Measurements from ENCODE around the gene NNT.
A peak's percentile ranks its signal among the peaks of the same experiment; 100 is the strongest.
"Not testable (repeated sequence)": the region's sequence is repeated elsewhere in the genome, so short reads cannot be mapped to it uniquely, and the experiment has no call there.

The NNT gene

DNA sequence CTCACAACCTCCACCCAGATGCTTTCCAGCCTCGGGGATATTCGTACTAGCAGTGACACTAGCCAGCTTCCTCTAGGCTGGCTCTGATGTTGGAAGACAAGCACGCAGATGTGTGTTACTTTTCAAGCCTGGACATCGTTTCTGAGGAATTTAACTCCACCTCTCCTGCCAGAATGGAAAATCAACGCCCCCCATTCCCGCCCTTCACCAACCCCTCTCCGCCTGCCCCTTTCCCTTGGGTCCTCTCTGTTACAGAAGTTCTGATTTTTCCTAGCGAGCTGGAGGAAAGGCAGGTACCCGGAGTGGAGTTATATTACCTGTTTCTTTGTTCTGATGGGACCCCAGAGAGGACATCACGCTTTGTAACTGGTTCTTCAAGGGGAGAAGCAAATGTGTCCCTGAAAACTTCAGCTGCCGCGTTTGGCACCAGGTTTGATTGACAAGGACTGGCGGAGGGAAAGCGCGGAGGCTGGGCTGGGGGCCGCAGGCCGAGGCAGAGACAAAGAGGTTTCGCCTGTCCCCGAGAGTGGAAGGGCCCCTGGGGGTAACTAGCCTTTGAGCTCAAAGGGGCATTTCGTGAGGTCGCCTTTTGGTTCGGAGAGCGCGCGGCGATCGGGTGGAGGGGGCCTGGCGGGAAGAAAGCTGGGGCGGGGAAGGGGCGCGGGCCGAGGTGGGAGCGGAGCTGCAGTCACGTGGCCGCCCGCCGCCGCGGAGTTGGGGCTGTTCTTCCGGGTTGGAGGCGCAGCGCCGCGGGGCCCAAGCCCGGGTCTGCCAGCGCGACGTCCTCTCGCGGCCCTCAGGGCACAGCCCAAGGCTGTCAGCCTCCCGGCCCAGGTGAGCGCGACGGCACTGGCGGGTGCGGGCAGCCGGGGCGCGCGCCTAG, at the start of gene NNT:
Gene NNT (plus strand): TSS at position 720 of the 883 bp plus-strand sequence. CDS start 6,016 bp downstream, outside the sequence.
- DNase-seq: peak; percentile 4

GRCh38 chr5:43553381-43553780, 49.6 kb upstream of the NNT start:
- no peak for DNase-seq

GRCh38 chr5:43554497-43554896, 48.5 kb upstream of the NNT start:
- no peak for DNase-seq

DNA sequence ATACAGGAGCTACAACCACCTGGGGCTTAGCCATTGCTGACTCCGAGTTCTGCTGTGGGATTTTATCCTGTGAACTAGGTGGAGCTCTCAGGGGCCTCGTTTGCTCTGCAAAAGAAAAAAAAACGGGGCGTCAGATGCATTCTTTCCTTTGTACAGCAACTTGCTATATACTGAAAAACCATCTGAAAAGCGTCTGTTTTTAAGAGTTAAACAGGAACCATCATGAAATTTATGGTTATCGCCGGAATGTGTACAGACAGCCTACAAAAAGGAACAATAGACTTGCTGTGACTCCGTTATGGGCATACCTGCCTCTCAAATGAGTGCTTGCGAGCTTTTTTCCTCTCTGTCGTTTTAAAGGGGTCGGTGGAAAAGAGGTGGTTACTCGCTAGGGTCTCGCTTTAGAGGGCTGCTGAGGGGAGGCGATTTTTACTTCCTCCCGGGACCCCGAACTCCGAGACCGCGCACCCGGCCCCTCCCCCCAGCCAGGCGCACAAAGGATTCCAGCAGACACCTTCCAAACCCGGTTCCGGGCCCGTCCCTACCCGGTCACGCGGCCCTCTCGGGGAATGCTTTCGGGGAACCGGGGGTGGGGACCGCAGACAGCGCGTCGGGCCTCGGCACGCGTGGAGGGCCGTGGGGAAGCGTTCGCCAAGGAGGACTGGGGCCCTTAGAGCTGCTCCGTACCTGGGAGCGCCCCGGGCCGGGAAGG, 46.9 kb upstream of the NNT start:
- no peak for DNase-seq

- not testable (repeated sequence) for DNase-seq
These were observed 46.4 kb upstream of the NNT start for GRCh38 chr5:43556607-43556856.

DNA sequence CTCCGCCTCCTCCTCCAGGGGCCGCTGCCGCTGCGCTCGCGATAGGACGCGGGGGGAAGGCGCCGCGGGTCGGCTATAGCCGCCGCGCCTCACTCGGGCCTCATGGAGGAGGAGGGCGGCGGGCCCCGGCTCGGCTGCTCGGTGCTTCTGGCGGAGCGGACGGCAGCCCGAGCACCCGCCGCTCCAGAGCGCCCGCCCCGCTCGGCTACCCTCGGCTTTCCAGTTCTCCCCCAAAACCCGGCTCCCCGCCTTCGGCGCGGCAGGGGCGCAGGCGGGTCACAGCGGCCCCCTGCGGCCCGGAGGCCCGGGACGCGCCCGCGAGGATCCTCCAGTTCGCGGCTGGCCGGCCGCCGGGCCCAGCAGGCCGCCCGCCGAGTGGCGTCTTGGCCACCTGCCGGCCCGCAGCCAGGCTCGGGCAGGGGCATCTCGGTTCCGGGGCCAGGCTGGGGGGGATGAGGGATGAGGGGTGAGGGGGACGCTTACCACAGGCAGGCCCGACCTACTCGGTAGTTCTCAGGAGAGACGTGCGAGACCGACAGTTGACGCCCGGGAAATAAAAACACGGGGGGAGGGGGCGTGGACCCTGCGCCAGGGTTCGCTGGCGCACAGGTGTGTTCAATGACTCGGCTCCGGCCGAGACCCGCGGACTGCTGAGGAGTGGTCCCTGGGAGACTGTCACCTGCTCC, 46.0 kb upstream of the NNT start, which contains the start of gene PAIP1:
Gene PAIP1 (minus strand): TSS at position 221 of the 686 bp plus-strand sequence. CDS start 231 bp downstream, outside the sequence.
- no peak for DNase-seq

DNA sequence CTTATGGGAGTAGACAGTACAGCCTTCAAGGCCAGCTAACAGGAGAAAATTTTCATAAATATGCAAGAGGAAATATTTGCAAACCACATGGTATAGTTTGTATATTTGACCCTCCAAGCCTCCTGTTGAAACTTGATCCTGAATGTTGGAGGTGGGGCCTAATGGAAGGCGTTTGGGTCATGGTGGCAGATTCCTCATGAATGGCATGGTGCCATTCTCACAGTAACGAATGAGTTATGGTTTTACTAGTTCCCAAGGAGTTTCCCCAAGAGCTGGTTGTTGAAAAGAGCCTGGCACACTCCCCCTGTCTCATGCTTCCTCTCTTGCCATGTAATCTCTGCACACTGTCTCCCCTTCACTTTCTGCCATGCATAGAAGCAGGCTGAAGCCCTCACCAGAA, 42.9 kb upstream of the NNT start:
- DNase-seq: no peak

- no peak for DNase-seq
These were observed 41.6 kb upstream of the NNT start for GRCh38 chr5:43561356-43561755.

GRCh38 chr5:43563321-43563720, 39.7 kb upstream of the NNT start:
- DNase-seq: no peak

DNA sequence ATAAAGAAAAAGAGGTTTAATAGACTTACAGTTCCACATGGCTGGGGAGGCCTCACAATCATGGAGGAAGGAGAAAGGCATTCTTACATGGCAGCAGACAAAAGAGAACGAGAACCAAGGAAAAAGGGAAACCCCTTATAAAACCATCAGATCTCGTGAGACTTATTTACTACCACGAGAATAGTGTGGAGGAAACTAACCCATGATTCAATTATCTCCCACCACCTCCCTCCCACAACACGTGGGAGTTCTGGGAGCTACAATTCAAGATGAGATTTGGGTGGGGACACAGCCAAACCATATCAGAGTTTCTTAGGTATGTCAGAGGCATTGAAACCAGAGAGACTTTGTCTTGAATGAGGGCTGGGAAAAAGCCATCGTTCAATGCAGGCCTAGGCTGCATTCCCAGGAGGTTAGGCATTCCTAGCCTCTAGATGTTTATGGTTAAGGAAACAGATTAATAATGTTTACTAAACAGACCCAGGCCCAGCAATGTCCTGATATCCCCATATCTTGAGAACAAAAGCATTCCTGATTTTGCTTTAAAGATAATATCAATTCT, 38.6 kb upstream of the NNT start:
- no peak for DNase-seq

DNA sequence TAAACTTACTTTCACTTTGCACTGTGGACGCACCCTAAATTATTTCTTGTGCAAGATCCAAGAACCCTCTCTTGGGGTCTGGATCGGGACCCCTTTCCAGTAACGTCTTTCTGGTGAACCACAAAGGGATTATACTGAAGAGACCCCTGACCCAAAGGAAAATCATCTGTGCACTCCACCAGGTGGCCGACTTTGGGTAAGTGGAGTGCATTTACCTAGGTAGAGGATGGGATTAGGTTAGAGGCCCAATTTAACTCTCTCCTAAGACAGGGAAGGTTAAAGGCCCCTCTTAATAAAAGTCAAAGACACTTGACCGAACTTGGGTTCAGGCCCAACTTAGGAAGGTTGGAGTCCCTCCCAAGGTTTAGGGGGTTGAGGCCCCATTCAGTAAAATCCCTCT, 37.9 kb upstream of the NNT start:
- DNase-seq: no peak

GRCh38 chr5:43567967-43568366, 35.0 kb upstream of the NNT start:
- no peak for DNase-seq

- DNase-seq: no peak
These were observed 33.7 kb upstream of the NNT start for GRCh38 chr5:43569236-43569746.

- DNase-seq: no peak
These were observed 32.4 kb upstream of the NNT start for GRCh38 chr5:43570450-43571158.

DNA sequence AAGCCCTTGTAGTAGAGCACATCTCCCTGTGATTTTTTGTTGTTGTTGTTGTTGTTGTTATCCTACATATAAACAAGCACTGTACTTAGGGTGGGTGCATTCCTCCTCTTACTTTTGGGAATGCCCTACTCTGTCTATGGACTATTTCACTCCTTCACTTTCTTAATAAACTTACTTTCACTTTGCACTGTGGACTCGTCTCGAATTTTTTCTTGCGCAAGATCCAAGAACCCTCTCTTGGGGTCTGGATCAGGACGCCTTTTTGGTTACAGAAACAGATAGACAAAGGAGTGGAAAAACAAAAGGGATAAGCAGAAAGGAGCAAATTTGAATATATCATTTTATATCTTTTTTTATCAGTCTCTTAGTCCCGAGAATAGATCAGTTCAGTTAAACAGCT, 31.7 kb upstream of the NNT start:
- DNase-seq: no peak

DNA sequence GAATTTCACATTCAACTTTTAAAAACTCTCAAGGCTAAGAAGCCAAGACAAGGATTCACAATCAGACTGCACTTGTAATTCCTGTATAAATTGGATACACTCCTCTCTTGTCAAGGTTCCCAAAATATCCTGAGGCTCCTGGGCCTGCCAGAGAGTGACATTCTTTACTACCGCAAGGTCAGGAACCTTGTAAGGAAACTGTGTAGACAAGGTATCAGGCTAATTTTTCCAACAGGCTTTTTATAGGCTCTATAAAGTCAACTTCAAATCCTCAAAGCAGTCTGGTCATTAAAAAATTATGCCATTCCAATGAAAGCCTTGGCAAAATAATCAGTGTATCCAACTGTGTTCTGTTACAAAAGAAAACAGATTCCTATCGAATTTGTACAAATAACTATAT, 30.6 kb upstream of the NNT start:
- DNase-seq: no peak

DNA sequence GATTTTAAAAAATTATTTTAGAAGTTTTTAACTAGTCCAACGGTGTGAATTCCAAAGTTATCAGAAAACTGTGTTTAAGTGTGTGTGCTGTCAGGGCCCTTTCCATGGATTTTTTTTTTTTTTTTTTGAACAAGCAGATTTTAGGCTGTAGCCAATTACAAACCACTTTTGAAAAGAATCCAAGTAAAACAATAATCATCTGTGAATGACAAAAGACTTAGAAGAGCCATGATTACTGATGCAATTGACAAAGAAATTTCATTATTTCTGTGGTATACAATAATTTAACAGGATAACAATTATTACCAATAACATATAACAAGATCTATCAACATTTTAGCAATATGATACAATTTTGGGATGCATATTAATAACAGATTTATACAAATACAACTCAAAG, 29.9 kb upstream of the NNT start:
- no peak for DNase-seq

- not testable (repeated sequence) for DNase-seq
These were observed 22.4 kb upstream of the NNT start for GRCh38 chr5:43580402-43581210.

GRCh38 chr5:43581398-43581797, 21.6 kb upstream of the NNT start:
- no peak for DNase-seq

GRCh38 chr5:43582082-43583005, 20.6 kb upstream of the NNT start:
- no peak for DNase-seq

GRCh38 chr5:43583724-43584123, 19.3 kb upstream of the NNT start:
- no peak for DNase-seq

Measured in NCI-H1436 treated with DMSO at 0.1 percent for 48 hours (cell line).